Kidney (tissue), 14 donors: ENCODE results near the gene CD96. TPM values are rescaled to one million over a fixed set of nuclear protein-coding genes. Genes with fewer than 3 reads are reported as not detected.

Source experiments
- DNase-seq, 5 donors: peaks; one replicate each; pipeline ENCODE4 v3.0.0-alpha.2; 2013 to 2020
- FAIRE-seq: peaks from 2 replicates; lab custom pipeline; 2012; peaks lifted over from hg19 to GRCh38; lab: Jason Lieb, UNC
- H3K27ac ChIP-seq, 2 donors: one replicate each; pipeline ENCODE4 v1.7.0; 2013; ENCODE audit warnings: low read depth in 2 of 2, low read length in 2 of 2, inconsistent platforms in 1 of 2
- H3K27me3 ChIP-seq: one replicate; pipeline ENCODE4 v1.7.1; 2013; ENCODE audit warnings: low read length, inconsistent platforms; ENCODE audit not compliant: control insufficient read depth, insufficient read depth
- H3K36me3 ChIP-seq, 3 donors: one replicate each; pipeline versions ENCODE4 v1.7.0 to v1.7.1; 2013; ENCODE audit warnings: low read length in 3 of 3, control low read depth in 1 of 3, inconsistent platforms in 1 of 3; ENCODE audit not compliant: insufficient read depth in 3 of 3, control insufficient read depth in 2 of 3
- H3K4me1 ChIP-seq, 3 donors: one replicate each; pipeline versions ENCODE4 v1.7.0 to v1.7.1; 2013; ENCODE audit warnings: low read length in 3 of 3, inconsistent platforms in 1 of 3, low read depth in 1 of 3; ENCODE audit not compliant: control insufficient read depth in 2 of 3, insufficient read depth in 2 of 3
- H3K4me3 ChIP-seq, 3 donors: one replicate each; pipeline versions ENCODE4 v1.7.0 to v1.8.1; 2013; ENCODE audit warnings: low read length in 3 of 3, control low read depth in 1 of 3, inconsistent platforms in 1 of 3
- H3K9ac ChIP-seq, 3 donors: one replicate each; pipeline versions ENCODE4 v1.7.0 to v1.7.1; 2013; ENCODE audit warnings: low read length in 3 of 3, control low read depth in 1 of 3, inconsistent platforms in 1 of 3
- H3K9me3 ChIP-seq, 3 donors: one replicate each; pipeline versions ENCODE4 v1.7.0 to v1.7.1; 2013; ENCODE audit warnings: low read length in 3 of 3, control low read depth in 1 of 3, inconsistent platforms in 1 of 3; ENCODE audit not compliant: control insufficient read depth in 2 of 3, insufficient read depth in 1 of 3
- CTCF ChIP-seq: IDR thresholded peaks from 3 replicates; pipeline ENCODE4 v1.5.1; 2012; ENCODE audit warnings: mild to moderate bottlenecking, moderate library complexity, borderline replicate concordance; ENCODE audit not compliant: insufficient read depth; ENCODE audit errors: extremely low read depth
- intact Hi-C: fragments of 100-400 bp; cut with DNase I; formaldehyde crosslinking; loops from one replicate; pipeline ENCODE4 v1.11.1; 2022
- polyA plus RNA-seq: library from polyadenylated mRNA; stranded (reverse); fragments of 350-450 nt; fragmentation: Illumina TruSeq; extraction: RNeasy Lipid Tissue Mini Kit (QIAGEN cat#74804); gene quantifications from one replicate; pipeline ENCODE4 v1.2.3, GENCODE V29; 2014; ENCODE audit warnings: low read depth, low replicate concordance; ENCODE audit not compliant: insufficient read depth
- total RNA-seq: library from RNA; stranded (reverse); fragmentation: NEBNext Ultra II Directional; extraction: Animal tissue kit (Norgen Biotek cat#: 25700); gene quantifications from one replicate; pipeline ENCODE4 v1.2.1, GENCODE V29; 2021
- donor health status: control.
- donor health status: control.
- donor health status: control.
- donor health status: control.
- donor health status: control.
- donor health status: DM: yes; HTN: yes; CAD: no.
- donor health status: Normal renal cell carcinoma (clear cell type).

CD96 gene
- total and polyA plus RNA-seq, 2 donors from 2014 or later = 0.09 to 9.5 TPM

GRCh38 chr3:111588527-111588926 lies 46.5 kb downstream of the CD96 start:
- intact Hi-C loops = no loop called here
- Histone ChIP-seq H3K36me3 (no peaks in the 10 kb centered on the region), H3K27ac (no peak overlapping the region), H3K9me3 (no peaks in the 10 kb centered on the region), H3K27me3 (no peaks in the 10 kb centered on the region), H3K9ac (no peak overlapping the region), H3K4me3 (no peak overlapping the region), H3K4me1 (no peaks in the 10 kb centered on the region)
- DNase-seq (no peak), FAIRE-seq (no peak)
- no peak for TF ChIP-seq CTCF

- H3K9ac ChIP-seq = no peak overlapping the region
Measured at GRCh38 chr3:111589303-111590142, 47.5 kb downstream of the CD96 start.

GRCh38 chr3:111590143-111590491 lies 48.1 kb downstream of the CD96 start:
- FAIRE-seq (no peak), DNase-seq (no peak)
- Histone ChIP-seq H3K9ac (no peak overlapping the region), H3K4me1 (no peaks in the 10 kb centered on the region), H3K27ac (no peak overlapping the region), H3K4me3 (no peak overlapping the region), H3K36me3 (no peaks in the 10 kb centered on the region), H3K27me3 (no peaks in the 10 kb centered on the region), H3K9me3 (no peaks in the 10 kb centered on the region)
- intact Hi-C loops = no loop called here
- no peak for TF ChIP-seq CTCF

More at GRCh38 chr3:111589303-111590142, 47.5 kb downstream of the CD96 start:
- H3K4me3 ChIP-seq = no peak overlapping the region
- H3K9me3 ChIP-seq = no peaks in the 10 kb centered on the region
- intact Hi-C loops = no loop called here
- no peak for FAIRE-seq
- H3K4me1 ChIP-seq = no peaks in the 10 kb centered on the region
- no peak overlapping the region for H3K27ac ChIP-seq
- no peaks in the 10 kb centered on the region for H3K36me3 ChIP-seq
- no peak for TF ChIP-seq CTCF
- no peak for DNase-seq
- no peaks in the 10 kb centered on the region for H3K27me3 ChIP-seq
